GM19463 (cell line): ENCODE results near the gene RPAP3.

ENCODE experiments used
- ATAC-seq: cut with Tn5 transposase; IDR thresholded peaks from one replicate; pipeline ENCODE4 v1.9.1; 2021; ENCODE audit warnings: mild to moderate bottlenecking, moderate library complexity; ENCODE audit not compliant: unreplicated experiment

Gene RPAP3

GRCh38 chr12:47722136-47722834, 16.5 kb upstream of the RPAP3 start:
- ATAC-seq: no peak

- no peak for ATAC-seq
Observed at GRCh38 chr12:47721431-47721973, 15.7 kb upstream of the RPAP3 start.

- no peak for ATAC-seq
Observed at GRCh38 chr12:47718531-47718930, 12.7 kb upstream of the RPAP3 start.

- no peak for ATAC-seq
Observed at GRCh38 chr12:47717443-47718193, 11.8 kb upstream of the RPAP3 start.

- no peak for ATAC-seq
Observed at GRCh38 chr12:47717046-47717442, 11.2 kb upstream of the RPAP3 start.

- no peak for ATAC-seq
Observed at GRCh38 chr12:47715877-47716548, 10.2 kb upstream of the RPAP3 start.

GRCh38 chr12:47715393-47715876, 9.6 kb upstream of the RPAP3 start:
- peak; percentile 77 for ATAC-seq

GRCh38 chr12:47714826-47715386, 9.1 kb upstream of the RPAP3 start:
- ATAC-seq: no peak

GRCh38 chr12:47712171-47712570, 6.3 kb upstream of the RPAP3 start:
- ATAC-seq: no peak

GRCh38 chr12:47711448-47711847, 5.6 kb upstream of the RPAP3 start:
- no peak for ATAC-seq

- ATAC-seq: no peak
Observed at GRCh38 chr12:47710278-47710677, 4.4 kb upstream of the RPAP3 start.

- ATAC-seq: no peak
Observed at GRCh38 chr12:47709671-47710070, 3.8 kb upstream of the RPAP3 start.

- ATAC-seq: no peak
Observed at GRCh38 chr12:47709237-47709636, 3.4 kb upstream of the RPAP3 start.

GRCh38 chr12:47707905-47708543, 2.2 kb upstream of the RPAP3 start:
- no peak for ATAC-seq

- no peak for ATAC-seq
Observed at GRCh38 chr12:47707355-47707754, 1.5 kb upstream of the RPAP3 start.

GRCh38 chr12:47705229-47705565, 633 bp downstream of the RPAP3 start:
- no peak for ATAC-seq

GRCh38 chr12:47704719-47705118, 1.1 kb downstream of the RPAP3 start:
- ATAC-seq: no peak

- ATAC-seq: no peak
Observed at GRCh38 chr12:47700263-47700662, 5.6 kb downstream of the RPAP3 start.

GRCh38 chr12:47698631-47699030, 7.2 kb downstream of the RPAP3 start:
- ATAC-seq: no peak

GRCh38 chr12:47698055-47698454, 7.8 kb downstream of the RPAP3 start:
- no peak for ATAC-seq

- ATAC-seq: no peak
Observed at GRCh38 chr12:47689215-47689614, 16.6 kb downstream of the RPAP3 start.
